RWPE2 (cell line): ENCODE results near the gene USP53.

ENCODE experiments used
- ATAC-seq: fragments of 200-7000 bp; cut with Tn5 transposase; 3 replicates; pipeline ENCODE4 v1.9.1; 2021; ENCODE audit warnings: low read depth
- DNase-seq: peaks from one replicate; pipeline ENCODE4 v3.0.0-alpha.2; 2020; ENCODE audit warnings: low spot score
- H3K27ac ChIP-seq: fragments of 450-650 bp; 2 replicates; pipeline ENCODE4 v1.5.1; 2017; ENCODE audit warnings: mild to moderate bottlenecking; ENCODE audit not compliant: poor library complexity, severe bottlenecking
- H3K27me3 ChIP-seq: fragments of 250-450 bp; sonication (Bioruptor Pico); 2 replicates; pipeline ENCODE4 v1.5.1; 2021; ENCODE audit warnings: mild to moderate bottlenecking, moderate library complexity; ENCODE audit not compliant: insufficient read depth, poor library complexity, severe bottlenecking
- H3K36me3 ChIP-seq: fragments of 250-450 bp; sonication (Bioruptor Pico); 2 replicates; pipeline ENCODE4 v1.5.1; 2020; ENCODE audit warnings: low read depth, mild to moderate bottlenecking, moderate library complexity
- H3K4me1 ChIP-seq: fragments of 250-450 bp; sonication (Bioruptor Pico); 2 replicates; pipeline ENCODE4 v1.5.1; 2021; ENCODE audit warnings: mild to moderate bottlenecking, moderate library complexity; ENCODE audit not compliant: insufficient read depth, poor library complexity, severe bottlenecking
- H3K4me3 ChIP-seq: fragments of 250-450 bp; sonication (Bioruptor Pico); 2 replicates; pipeline ENCODE4 v1.5.1; 2021; ENCODE audit warnings: mild to moderate bottlenecking, moderate library complexity; ENCODE audit not compliant: severe bottlenecking
- H3K9me3 ChIP-seq: fragments of 250-450 bp; sonication (Bioruptor Pico); 2 replicates; pipeline ENCODE4 v1.5.1; 2021; ENCODE audit warnings: mild to moderate bottlenecking, moderate library complexity; ENCODE audit not compliant: severe bottlenecking
- CTCF ChIP-seq: fragments of 450-650 bp; IDR thresholded peaks from one replicate; pipeline ENCODE4 v1.5.1; 2017; ENCODE audit warnings: mild to moderate bottlenecking, moderate library complexity; ENCODE audit not compliant: poor library complexity, severe bottlenecking

The USP53 gene

GRCh38 chr4:119218093-119218492 lies 5.6 kb downstream of the USP53 start:
- no peak for TF ChIP-seq CTCF
- ATAC-seq (no peak), DNase-seq (no peak)
- Histone ChIP-seq H3K36me3 (peaks cover 77% of the 10 kb centered on the region), H3K4me1 (peaks cover 3% of the 10 kb centered on the region), H3K4me3 (no peak overlapping the region), H3K27me3 (no peaks in the 10 kb centered on the region), H3K27ac (no peak overlapping the region), H3K9me3 (no peaks in the 10 kb centered on the region)

- no peak overlapping the region for H3K27ac ChIP-seq
- H3K9me3 ChIP-seq, result no peaks in the 10 kb centered on the region
- no peak overlapping the region for H3K4me3 ChIP-seq
- H3K4me1 ChIP-seq, result no peaks in the 10 kb centered on the region
- DNase-seq (no peak), ATAC-seq (no peak)
- peaks cover 68% of the 10 kb centered on the region for H3K36me3 ChIP-seq
- TF ChIP-seq CTCF, result no peak
- no peaks in the 10 kb centered on the region for H3K27me3 ChIP-seq
Observed at GRCh38 chr4:119221412-119221811, 8.9 kb downstream of the USP53 start.

DNA sequence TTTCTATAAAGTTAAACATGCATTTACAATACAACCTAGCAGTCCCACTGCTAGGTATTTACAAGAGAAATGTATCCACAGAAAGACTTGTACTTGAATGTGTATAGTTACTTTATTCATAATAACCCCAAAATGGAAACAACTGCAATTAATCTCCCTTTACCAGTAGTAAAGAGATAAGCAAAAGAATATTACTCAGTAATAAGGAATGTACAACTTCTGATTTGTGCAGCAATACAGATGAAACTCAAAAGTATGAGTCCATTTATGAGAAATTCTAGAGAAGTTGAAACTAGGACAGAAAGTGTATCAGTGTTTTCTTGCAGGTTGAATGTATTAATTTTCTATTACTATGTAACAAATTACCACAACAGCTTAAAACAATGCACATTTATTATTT lies 15.2 kb downstream of the USP53 start:
- Histone ChIP-seq H3K9me3 (no peaks in the 10 kb centered on the region), H3K4me1 (no peaks in the 10 kb centered on the region), H3K27ac (no peak overlapping the region), H3K36me3 (peaks cover 18% of the 10 kb centered on the region; the same call in 1 of the 2 replicates), H3K27me3 (no peaks in the 10 kb centered on the region), H3K4me3 (no peak overlapping the region)
- no peak for TF ChIP-seq CTCF
- ATAC-seq, result no peak
- no peak for DNase-seq

DNA sequence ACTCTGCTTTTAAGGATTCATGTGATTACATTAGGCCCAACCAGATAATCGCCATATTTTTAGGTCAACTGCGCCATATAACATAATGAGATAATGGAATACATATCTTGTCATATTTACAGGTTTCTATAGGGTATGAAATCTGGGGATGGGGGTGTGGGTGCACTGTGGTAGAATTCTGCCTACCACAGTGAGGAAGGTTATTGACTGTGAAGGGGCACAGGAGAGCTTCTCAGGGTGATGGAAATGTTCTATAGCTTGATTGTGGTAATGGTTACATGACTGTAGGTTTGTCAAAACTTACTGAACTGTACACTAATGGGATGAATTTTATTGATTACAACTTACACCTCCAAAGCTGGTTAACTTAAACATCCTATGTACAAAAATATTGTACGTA lies 15.9 kb downstream of the USP53 start:
- Histone ChIP-seq H3K36me3 (peaks cover 15% of the 10 kb centered on the region; the same call in 1 of the 2 replicates), H3K4me3 (no peak overlapping the region), H3K27me3 (no peaks in the 10 kb centered on the region), H3K4me1 (peaks cover 5% of the 10 kb centered on the region), H3K9me3 (no peaks in the 10 kb centered on the region), H3K27ac (no peak overlapping the region)
- no peak for ATAC-seq
- TF ChIP-seq CTCF, result no peak
- no peak for DNase-seq

GRCh38 chr4:119229908-119230687 lies 17.6 kb downstream of the USP53 start:
- Histone ChIP-seq H3K4me1 (peaks cover 8% of the 10 kb centered on the region), H3K4me3 (no peak overlapping the region), H3K9me3 (no peaks in the 10 kb centered on the region), H3K27ac (no peak overlapping the region), H3K36me3 (peaks cover 25% of the 10 kb centered on the region), H3K27me3 (no peaks in the 10 kb centered on the region)
- ATAC-seq (no peak), DNase-seq (no peak)
- no peak for TF ChIP-seq CTCF
